NCI-H2196 treated with DMSO at 0.1 percent for 48 hours (cell line): ENCODE measurements around the gene CDK2AP2.
"Not testable (repeated sequence)": the region's sequence is repeated elsewhere in the genome, so short reads cannot be mapped to it uniquely, and the experiment has no call there.

ENCODE experiments used
- DNase-seq: peaks from one replicate; lab custom pipeline; 2025; ENCODE audit not compliant: unreplicated experiment; lab: John Stamatoyannopoulos, UW

Gene CDK2AP2

DNA sequence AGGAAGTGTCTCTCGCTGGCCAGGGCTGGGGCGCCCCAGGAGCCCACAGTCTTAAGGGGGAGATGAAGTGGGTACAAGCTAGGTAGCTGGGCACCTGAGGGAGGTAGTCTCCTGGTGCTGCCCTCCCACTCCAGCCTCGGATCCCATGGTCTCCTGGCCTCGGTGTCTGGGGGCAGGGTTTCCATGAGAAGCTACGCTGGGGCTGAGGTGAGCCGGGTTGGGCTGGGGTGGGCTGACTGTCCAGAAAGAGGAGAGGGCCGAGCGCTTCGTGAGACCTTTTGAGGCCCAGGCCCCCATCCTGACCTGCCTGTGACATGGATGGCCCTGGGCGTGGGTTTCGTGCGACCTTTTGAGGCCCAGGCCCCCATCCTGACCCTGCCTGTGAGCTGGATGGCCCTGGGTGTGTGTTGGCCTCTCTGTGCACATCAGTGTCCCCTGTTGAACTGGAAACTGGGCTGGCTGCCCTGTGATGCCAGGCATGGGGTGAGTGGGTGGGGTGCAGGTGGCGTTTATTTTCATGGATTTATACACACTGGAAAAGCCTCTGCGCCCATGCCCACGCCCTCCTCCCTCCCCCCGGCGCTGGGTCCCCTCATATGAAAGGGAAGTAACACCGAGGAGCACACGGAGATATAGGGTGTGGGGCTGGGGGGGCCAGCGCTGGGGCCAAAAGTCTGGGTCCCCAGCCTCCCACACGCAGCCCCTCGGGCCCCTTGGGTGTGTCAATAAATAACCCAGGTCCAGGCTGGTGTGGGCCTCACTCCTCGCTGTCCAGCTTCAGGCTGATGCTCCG lies 16.5 kb downstream of the CDK2AP2 start:
- no peak for DNase-seq

DNA sequence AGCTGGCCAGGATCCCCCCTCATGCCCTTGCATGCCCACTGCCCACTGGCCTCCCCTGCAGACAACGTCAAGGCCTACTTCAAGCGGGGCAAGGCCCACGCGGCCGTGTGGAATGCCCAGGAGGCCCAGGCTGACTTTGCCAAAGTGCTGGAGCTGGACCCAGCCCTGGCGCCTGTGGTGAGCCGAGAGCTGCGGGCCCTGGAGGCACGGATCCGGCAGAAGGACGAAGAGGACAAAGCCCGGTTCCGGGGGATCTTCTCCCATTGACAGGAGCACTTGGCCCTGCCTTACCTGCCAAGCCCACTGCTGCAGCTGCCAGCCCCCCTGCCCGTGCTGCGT lies 17.3 kb downstream of the CDK2AP2 start:
- DNase-seq = no peak

DNA sequence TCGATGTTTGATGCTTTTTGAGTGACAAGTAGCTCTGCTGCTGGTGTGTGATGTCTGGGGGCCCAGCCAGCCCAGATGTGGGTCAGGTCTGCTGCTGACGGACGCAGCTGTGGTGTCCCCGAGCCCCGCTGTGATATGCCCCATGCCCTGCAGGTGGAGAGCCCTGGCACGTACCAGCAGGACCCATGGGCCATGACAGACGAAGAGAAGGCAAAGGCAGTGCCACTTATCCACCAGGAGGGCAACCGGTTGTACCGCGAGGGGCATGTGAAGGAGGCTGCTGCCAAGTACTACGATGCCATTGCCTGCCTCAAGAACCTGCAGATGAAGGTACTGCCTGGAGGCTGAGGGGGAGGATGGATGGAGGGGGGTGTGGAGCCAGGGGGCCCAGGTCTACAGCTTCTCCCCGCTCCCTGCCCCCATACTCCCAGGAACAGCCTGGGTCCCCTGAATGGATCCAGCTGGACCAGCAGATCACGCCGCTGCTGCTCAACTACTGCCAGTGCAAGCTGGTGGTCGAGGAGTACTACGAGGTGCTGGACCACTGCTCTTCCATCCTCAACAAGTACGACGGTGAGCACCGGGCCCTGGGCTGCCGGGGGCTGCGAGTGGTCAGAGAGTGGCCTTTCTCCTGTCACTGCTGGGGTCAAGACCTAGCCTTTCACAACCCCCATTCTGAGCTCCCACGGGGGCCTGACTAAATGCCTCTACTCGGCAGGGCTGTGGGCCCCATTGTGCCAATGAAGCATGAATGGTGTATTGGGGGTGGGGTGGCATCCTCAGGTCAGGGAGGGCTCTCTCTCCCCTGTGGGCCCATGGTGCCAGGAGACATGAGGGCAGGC lies 17.9 kb downstream of the CDK2AP2 start:
- no peak for DNase-seq

DNA sequence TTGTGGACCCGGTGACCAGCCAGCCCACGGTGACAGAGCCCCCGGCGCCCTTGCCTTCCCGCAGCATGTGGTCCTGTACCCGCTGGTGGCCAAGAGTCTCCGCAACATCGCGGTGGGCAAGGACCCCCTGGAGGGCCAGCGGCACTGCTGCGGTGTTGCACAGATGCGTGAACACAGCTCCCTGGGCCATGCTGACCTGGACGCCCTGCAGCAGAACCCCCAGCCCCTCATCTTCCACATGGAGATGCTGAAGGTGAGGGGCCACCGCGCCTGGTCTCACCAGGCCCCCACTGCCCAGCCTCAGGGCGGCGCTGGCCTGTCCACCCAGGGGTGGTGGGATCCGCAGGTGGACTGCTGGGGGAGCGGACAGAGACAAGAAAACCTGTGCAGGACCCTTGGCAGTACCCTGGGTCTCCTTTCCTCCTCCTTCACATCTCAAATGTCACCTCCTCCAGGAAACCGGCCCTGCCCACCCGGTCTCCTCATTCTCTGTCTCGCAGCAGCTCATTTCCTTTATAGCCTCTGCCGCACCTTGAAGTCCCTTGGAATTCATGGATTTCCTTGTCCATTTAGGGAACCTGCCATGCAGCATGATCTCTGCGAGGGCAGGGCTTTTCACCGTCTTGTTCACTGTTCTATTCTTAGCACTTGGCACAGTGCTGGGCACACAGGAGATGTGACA lies 18.6 kb downstream of the CDK2AP2 start:
- no peak for DNase-seq

DNA sequence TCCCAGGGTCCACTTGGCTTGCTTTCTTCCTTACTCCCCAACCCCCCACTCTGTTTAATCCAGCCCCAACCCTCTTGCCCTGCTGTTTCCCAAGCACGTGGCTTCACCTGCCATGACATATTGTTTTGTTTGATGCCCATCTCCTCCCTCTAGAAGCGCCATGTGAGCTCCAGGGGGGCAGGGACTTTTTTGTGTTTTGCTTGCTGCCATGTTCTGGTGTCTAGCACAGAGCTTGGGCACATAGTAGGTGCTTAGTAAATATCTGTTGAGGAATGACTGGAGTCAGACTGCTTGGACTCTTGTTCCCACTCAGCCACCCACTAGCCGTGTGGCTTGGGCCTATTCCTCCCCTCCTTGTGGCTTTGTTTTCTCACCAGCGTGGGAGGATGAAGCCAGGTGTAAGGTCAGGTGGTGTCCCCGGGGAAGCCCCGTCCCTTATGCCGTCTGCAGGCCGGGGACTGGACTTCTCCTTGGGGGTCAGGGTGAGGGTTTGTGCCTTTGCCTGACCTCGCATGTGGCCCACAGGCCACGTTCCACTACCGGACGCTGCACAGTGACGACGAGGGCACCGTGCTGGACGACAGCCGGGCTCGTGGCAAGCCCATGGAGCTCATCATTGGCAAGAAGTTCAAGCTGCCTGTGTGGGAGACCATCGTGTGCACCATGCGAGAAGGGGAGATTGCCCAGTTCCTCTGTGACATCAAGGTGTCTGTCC lies 21.3 kb downstream of the CDK2AP2 start:
- no peak for DNase-seq

DNA sequence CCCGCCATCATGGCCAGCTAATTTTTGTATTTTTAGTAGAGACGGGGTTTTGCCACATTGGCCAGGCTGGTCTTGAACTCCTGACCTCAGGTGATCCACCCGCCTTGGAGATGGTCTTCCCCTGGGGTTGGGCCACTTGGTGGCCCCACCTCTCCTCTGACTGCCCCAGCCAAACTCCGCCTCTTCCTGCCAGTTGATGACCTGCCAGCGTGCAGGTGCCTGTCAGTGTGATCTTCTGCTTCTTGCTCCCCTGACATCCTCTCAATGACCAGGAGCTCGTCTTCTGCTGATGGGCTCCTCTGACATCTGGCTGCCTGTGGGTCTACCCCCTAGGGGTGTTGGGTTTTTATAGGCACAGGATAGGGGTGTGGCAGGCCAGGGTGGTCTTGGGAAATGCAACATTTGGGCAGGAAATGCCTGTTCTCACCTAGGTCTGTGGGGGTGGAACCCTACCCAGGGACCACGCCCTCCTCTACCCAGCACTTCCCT lies 22.0 kb downstream of the CDK2AP2 start:
- DNase-seq = peak; percentile 14

DNA sequence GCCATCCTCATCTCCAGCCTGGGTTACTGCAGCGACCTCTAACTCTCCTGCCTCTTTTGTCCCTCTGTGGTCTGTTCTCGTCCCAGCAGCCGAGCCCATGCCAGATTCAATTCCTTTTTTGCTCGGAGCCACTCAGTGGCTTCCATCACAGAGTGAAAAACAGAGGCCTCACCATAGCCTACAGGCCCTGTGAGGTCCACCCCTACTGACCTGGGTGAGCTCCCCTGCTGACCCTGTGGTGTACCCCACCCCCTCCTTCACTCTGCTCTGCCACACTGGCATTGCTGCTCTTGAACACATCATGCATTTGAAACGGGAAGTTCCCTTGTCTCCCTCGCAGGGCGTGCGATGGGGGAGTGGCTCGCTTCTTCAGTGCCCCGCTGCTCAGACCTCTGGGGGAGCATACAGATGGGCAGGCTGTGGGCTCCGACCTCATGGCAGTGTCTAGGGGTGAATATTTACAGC lies 23.1 kb downstream of the CDK2AP2 start:
- no peak for DNase-seq

DNA sequence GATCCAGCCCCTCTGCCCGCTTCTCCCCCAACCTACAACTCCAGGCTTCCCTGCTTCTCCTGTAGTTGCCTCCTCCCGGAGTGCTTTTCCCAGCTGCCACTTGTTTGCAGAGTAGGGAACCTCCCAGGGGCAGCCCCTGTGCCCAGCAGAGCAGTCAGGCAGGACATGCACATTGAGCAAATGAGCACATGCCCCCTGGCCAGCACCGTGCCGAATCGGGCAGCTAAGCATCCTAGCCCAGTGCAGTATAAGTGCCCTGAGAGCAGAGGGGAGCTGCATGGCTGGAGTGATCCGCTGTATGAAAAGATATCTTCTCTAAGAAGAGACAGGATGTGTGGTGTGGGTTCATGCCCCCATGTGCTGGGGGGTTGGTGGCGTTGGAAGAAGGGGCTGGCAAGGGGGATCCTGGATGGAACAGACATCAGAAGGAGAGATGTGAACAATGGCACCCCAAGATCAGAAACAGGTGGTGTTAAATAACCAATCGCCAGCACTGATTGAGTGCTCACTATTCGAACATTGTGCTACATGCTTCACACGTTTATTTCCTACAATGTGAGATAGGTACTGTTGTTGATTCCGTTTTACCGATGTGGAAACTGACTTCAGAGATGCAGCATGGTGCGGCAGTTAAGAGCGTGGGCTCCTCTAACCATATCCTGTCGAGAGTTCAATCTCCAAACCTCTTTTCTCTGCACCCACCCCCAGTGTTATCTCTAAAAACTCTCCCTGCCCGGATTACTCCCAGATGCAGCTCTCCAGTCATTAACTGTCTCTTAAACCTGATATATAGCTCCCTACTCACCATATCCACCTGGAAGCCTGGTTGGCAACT lies 23.9 kb downstream of the CDK2AP2 start:
- DNase-seq = no peak

DNA sequence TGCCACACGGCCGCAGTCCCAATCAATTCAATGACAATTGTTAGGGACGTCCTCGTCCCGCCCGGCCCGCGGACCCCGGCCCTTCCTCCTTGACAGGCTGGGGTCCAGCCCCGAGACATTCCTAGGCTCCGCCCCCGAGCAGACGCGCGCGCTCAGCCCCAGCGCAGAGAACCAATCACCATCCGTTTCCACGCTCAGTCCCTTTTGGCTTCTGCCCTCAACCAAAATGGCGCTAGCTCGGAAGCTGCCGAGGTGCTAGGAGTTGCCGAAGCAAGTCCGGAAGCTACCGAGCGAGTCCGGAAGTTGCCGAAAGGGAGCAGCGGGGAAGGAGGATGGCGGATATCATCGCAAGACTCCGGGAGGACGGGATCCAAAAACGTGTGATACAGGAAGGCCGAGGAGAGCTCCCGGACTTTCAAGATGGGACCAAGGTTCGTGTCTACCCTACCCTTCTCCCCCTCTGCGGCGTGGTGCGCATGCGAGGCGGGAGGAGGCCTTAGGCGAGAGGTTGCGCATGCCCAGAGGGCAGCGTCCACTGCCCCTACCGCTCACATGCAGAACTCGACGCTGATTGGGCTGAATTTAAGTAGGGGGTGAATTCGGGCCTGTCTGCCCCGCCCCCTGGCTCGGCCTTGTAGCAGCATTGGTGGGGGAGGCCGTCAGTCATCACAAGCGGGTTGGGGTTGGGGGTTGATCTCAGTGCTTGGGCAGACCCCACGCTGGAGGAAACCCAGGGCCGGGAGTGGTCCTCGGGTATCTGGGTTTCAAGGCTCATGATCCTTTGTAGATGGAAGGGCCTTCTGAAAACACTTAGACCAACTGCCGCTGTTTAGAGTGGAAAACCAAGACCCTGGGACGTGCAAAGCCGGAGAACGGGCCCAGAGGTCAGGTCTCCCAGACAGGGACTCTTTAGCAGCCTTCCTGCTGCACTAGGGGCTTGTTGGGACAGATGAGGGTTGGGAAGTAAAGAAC lies 24.8 kb downstream of the CDK2AP2 start, which contains the start of gene AIP:
AIP (plus strand) TSS at position 200 of the 972 bp plus-strand sequence; CDS start at position 333, 133 bp downstream.
- peak; percentile 97 for DNase-seq

DNA sequence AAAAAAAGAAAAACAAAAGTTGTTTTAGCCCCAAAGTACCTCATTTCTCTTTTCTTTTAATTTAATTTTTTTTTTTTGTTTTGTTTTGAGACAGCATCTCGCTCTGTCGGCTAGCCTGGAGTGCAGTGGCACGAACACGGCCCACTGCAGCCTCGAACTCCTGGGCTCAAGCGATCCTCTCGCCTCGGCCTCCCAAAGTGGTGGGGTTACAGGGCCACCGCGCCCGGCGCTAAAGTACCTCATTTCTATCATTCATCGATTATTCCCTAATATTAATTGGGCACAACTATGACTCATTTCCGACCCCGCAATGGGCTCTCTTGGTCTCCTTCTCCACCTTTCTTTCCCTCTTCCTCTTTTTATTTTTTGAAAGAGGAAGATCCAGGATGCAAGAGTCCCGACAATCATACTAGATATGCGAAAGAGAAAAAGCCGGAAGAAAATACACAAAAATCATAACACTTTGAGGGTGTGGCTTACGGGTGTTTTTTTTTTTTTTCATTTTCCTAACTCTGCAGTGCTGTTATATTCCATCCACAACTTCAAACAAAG lies 25.6 kb downstream of the CDK2AP2 start:
- no peak for DNase-seq

DNA sequence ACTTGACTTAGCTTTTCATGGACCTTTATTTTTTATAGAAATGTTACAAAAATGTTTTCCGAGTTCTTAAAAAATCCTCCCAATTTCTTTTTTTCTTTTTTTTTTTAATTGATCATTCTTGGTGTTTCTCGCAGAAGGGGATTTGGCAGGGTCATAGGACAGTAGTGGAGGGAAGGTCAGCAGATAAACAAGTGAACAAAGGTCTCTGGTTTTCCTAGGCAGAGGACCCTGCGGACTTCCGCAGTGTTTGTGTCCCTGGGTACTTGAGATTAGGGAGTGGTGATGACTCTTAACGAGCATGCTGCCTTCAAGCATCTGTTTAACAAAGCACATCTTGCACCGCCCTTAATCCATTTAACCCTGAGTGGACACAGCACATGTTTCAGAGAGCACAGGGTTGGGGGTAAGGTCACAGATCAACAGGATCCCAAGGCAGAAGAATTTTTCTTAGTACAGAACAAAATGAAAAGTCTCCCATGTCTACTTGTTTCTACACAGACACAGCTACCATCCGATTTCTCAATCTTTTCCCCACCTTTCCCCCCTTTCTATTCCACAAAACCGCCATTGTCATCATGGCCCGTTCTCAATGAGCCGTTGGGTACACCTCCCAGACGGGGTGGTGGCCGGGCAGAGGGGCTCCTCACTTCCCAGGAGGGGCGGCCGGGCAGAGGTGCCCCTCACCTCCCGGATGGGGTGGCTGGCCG lies 30.5 kb downstream of the CDK2AP2 start:
- DNase-seq = not testable (repeated sequence)

DNA sequence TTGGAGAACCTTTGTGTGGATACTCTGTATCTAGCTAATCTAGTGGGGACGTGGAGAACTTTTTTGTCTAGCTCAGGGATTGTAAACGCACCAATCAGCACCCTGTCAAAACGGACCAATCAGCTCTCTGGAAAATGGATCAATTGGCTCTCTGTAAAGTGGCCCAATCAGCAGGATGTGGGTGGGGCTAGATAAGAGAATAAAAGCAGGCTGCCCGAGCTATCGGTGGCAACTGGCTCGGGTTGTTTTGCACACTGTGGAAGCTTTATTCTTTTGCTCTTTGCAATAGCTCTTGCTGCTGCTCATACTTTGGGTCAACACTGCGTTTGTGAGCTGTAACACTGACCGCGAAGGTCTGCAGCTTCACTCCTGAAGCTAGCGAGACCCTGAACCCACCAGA lies 31.3 kb downstream of the CDK2AP2 start:
- DNase-seq = not testable (repeated sequence)

DNA sequence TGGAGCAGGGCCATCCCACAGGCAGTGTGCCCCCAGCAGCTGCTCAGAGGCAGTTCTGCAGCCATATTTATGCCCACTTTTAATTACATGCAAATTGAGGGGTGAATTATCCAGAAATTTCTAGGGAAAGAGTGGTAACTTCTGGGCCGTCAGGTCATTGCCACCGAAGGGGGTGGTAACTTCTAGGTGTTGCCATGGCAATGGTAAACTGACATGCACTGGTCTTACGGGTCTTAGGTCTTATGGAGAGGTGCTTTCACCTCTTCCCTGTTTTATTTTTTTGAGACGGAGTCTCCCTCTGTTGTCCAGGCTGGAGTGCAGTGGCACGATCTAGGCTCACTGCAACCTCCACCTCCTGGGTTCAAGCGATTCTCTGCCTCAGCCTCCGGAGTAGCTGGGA lies 35.1 kb downstream of the CDK2AP2 start:
- DNase-seq = no peak

DNA sequence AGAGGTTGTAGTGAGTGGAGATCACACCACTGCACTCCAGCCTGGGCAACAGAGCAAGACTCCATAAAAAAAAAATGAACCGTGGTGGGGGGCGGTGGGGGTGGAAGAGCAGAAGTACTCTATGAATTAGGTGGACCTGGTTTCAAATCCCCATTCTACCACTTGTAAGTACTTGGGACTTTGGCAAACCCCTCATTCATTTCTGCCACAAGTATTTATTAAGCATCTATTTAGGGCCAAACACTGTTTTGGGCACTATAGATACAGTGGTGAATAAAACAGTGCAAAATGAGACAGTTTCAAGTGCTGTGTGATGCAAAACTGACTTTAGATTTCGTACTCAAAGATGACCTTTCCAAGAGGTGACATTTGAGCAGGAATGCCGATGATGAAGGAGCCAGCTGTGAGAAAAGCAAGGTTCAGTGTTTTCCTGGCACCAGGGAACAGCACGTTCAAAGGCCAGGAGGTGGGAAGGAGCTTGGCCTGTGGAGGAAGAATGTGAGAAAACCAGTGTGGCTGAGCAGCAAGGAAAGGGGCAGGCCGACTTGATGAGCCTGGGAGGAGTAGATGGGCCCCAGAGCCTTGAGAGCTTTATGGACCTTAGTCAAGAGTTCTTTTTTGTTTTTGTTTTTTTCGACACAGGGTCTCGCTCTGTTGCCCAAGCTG lies 37.5 kb downstream of the CDK2AP2 start:
- no peak for DNase-seq

DNA sequence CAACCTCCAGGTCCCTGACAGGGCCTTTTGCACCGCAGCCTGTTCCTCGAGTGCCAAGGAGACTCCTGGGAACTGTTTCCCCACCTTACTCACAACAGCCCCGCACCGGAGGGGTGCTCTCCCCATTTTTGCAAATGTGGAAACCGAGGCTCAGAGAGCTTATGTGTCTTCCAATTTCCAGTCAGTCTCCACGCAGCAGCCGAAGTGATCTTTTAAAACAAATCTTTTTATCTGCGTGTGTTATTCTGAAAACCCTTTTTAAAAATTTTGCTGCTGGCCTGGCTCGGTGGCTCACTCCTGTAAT lies 38.5 kb downstream of the CDK2AP2 start:
- DNase-seq = no peak

DNA sequence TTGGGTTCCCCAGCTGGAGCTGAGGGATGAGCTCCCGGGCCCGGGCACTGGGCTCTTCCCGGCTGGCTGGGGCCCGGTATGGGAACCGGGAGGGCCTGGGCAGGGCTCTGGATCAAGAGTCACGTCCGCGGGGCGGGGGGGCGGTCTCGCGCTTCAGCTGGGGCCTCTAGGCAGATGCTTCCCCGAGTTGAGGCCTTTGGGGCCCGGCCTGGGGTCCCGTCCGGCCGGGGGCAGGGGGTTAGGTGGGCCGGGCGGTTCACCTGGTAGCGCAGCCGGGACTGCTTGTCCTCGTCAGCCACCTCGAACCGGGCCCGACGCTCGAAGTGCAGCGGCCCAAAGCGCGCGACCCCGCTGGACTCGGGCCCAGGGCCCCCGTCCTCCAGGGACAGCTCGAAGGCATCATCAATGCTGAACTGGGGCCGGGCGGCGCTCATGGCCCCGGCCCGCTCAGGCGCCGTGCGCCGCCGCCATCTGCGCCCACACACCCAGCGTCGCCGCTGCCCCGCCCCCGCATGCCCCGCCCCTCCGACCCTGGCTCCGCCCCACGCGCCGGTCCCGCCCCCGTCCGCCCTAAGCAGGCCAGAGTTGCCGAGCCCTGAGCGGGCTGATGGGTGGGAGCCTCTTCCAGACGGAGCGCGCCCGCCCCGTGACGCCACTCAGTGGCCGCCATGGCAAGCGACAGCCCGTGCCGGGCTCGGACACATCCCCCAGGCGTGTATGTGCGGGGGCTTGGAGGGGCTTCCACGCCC lies 39.0 kb downstream of the CDK2AP2 start, which contains the start of gene TMEM134:
TMEM134 (minus strand) TSS at position 493 of the 749 bp plus-strand sequence; CDS start at position 434, 59 bp downstream.
- peak; percentile 75 for DNase-seq

DNA sequence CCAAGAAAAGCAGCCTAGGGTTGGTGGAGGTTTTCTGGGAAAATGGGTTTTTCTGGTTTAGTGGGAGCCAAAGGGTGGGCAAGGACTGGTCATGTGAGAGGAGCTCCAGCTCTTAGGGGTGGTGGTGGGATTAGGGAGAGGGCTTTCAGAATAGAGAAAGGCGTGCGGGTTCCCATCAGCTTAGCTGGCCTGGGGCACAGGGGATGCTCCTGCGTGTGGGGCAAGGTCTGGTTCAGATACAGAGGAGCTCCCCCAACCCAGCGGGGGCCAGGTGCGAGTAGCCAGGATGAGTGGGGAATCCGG lies 39.6 kb downstream of the CDK2AP2 start:
- DNase-seq = no peak
